HepG2 (cell line): ENCODE results near the gene DCDC2C. TPM values are rescaled to one million over a fixed set of nuclear protein-coding genes. Genes with fewer than 3 reads are reported as not detected.

Experiments
- ATAC-seq: fragments of 200-7000 bp; cut with Tn5 transposase; 3 replicates; pipeline ENCODE4 v1.9.1; 2020; ENCODE audit warnings: mild to moderate bottlenecking, moderate library complexity
- BruUV-seq: library from RNA; stranded (reverse); fragments of 400-500 nt; replicated peaks from 2 replicates; lab custom pipeline; 2021; lab: Mats Ljungman, UMichigan
- CTCF ChIA-PET: fragments of 300-600 bp; formaldehyde crosslinking; extraction: SDS; loops from one replicate; lab custom pipeline; 2021; ENCODE audit warnings: low total read pairs, inconsistent platforms, low intra/inter-chr PET ratio; lab: Yijun Ruan, JAX
- POLR2A ChIA-PET: fragments of 350-600 bp; sonication (Branson Sonifier 250); formaldehyde crosslinking; loops from one replicate; lab custom pipeline; 2020; ENCODE audit warnings: antibody characterized with exemption, inconsistent platforms; lab: Yijun Ruan, JAX
- DNase-seq: peaks from one replicate; pipeline ENCODE4 v3.0.0-alpha.2; 2015; ENCODE audit warnings: low spot score
- FAIRE-seq: peaks from 3 replicates; lab custom pipeline; 2011; peaks lifted over from hg19 to GRCh38; lab: Jason Lieb, UNC
- H2AFZ ChIP-seq: one replicate; pipeline ENCODE4 v1.6.1; 2011; ENCODE audit warnings: low read length, inconsistent platforms
- H3K27ac ChIP-seq: fragments of 300-600 bp; 3 replicates; pipeline ENCODE4 v1.8.0; 2011; ENCODE audit warnings: mixed run types, mild to moderate bottlenecking, mixed read lengths, low read length, inconsistent platforms; ENCODE audit not compliant: insufficient read depth; ENCODE audit errors: extremely low read length
- H3K27me3 ChIP-seq, 2 experiments: fragments of 200-600 bp in 1 of 2; 2 replicates in 1 of 2; 3 replicates in 1 of 2; pipeline versions ENCODE4 v1.6.0 to v1.8.0; 2011; ENCODE audit warnings: low read length in 2 of 2, mild to moderate bottlenecking in 2 of 2, moderate library complexity in 2 of 2, inconsistent platforms in 1 of 2; ENCODE audit not compliant: insufficient read depth in 2 of 2, control insufficient read depth in 1 of 2
- H3K36me3 ChIP-seq, 2 experiments: fragments of 200-600 bp in 1 of 2; replicated peaks in 1 of 2; 2 replicates in 1 of 2; 3 replicates in 1 of 2; pipeline versions ENCODE4 v1.5.1 to v1.8.0; 2011; ENCODE audit warnings: low read length in 2 of 2, inconsistent platforms in 1 of 2; ENCODE audit not compliant: insufficient read depth in 2 of 2, control insufficient read depth in 1 of 2
- H3K4me1 ChIP-seq: 2 replicates; pipeline ENCODE4 v1.5.1; 2012; ENCODE audit warnings: low read length, inconsistent platforms; ENCODE audit not compliant: insufficient read depth
- H3K4me2 ChIP-seq: 2 replicates; pipeline ENCODE4 v1.6.0; 2011; ENCODE audit warnings: low read depth, low read length, inconsistent platforms
- H3K4me3 ChIP-seq, 3 experiments: fragments of 200-600 bp in 1 of 3; sonication (generic), shearing (Covaris generic) in 1 of 3; replicated peaks in 1 of 3; 2 replicates each; pipeline ENCODE4 v1.5.1; 2011 to 2016; ENCODE audit warnings: low read length in 3 of 3, inconsistent platforms in 2 of 3, low read depth in 2 of 3, mild to moderate bottlenecking in 2 of 3, control low read depth in 1 of 3, mixed read lengths in 1 of 3; ENCODE audit not compliant: insufficient read depth in 1 of 3
- H3K79me2 ChIP-seq: one replicate; pipeline ENCODE4 v1.6.1; 2011; ENCODE audit warnings: low read length, inconsistent platforms; ENCODE audit not compliant: insufficient read depth
- H3K9ac ChIP-seq: 2 replicates; pipeline ENCODE4 v1.6.0; 2011; ENCODE audit warnings: mild to moderate bottlenecking, low read depth, low read length, inconsistent platforms; ENCODE audit not compliant: insufficient read depth
- H3K9me3 ChIP-seq: 2 replicates; pipeline ENCODE4 v1.5.1; 2012; ENCODE audit warnings: mild to moderate bottlenecking, low read length
- H4K20me1 ChIP-seq: 2 replicates; pipeline ENCODE4 v1.6.0; 2011; ENCODE audit warnings: inconsistent platforms, mild to moderate bottlenecking, low read length, moderate library complexity; ENCODE audit not compliant: insufficient read depth
- KDM1A ChIP-seq: IDR thresholded peaks from 2 replicates; pipeline ENCODE4 v1.6.1; 2016; ENCODE audit warnings: missing compliant biosample characterization
- LBX2 ChIP-seq: sonication (generic); formaldehyde crosslinking; IDR thresholded peaks from 2 replicates; pipeline ENCODE4 v1.5.0; 2020; ENCODE audit warnings: missing genetic modification reagents, mild to moderate bottlenecking, borderline replicate concordance
- MED8 ChIP-seq: sonication (generic); formaldehyde crosslinking; IDR thresholded peaks from 2 replicates; pipeline ENCODE4 v1.8.1; 2023; ENCODE audit warnings: mild to moderate bottlenecking, missing genetic modification reagents; ENCODE audit not compliant: insufficient replicate concordance
- MTF1 ChIP-seq: sonication (generic); formaldehyde crosslinking; IDR thresholded peaks from 2 replicates; pipeline ENCODE4 v1.5.0; 2020; ENCODE audit warnings: missing genetic modification reagents
- RNF219 ChIP-seq: sonication (generic); formaldehyde crosslinking; IDR thresholded peaks from 2 replicates; pipeline ENCODE4 v1.5.0; 2020; ENCODE audit warnings: mild to moderate bottlenecking, missing genetic modification reagents
- THAP9 ChIP-seq: sonication (generic); formaldehyde crosslinking; IDR thresholded peaks from 2 replicates; pipeline ENCODE4; 2020; ENCODE audit warnings: missing genetic modification reagents, mild to moderate bottlenecking, borderline replicate concordance
- ZIK1 ChIP-seq: sonication (generic); formaldehyde crosslinking; IDR thresholded peaks from 2 replicates; pipeline ENCODE4 v1.5.0; 2020; ENCODE audit warnings: mild to moderate bottlenecking, low read depth, missing genetic modification reagents, borderline replicate concordance
- ZNF549 ChIP-seq: sonication (generic); formaldehyde crosslinking; IDR thresholded peaks from 2 replicates; pipeline ENCODE4 v1.5.0; 2020; ENCODE audit warnings: missing genetic modification reagents
- ZNF605 ChIP-seq: sonication (generic); formaldehyde crosslinking; IDR thresholded peaks from 2 replicates; pipeline ENCODE4 v1.8.0; 2022; ENCODE audit warnings: mild to moderate bottlenecking, missing genetic modification reagents
- ZNF850 ChIP-seq: sonication (generic); formaldehyde crosslinking; conservative IDR thresholded peaks from 2 replicates; pipeline ENCODE4 v1.9.0; 2021; ENCODE audit warnings: mild to moderate bottlenecking, missing genetic modification reagents
- WGBS: methylation state at CpG from one replicate; pipeline ENCODE4 v1.1.6; 2017; ENCODE audit warnings: low lambda C conversion rate; 5-methylcytosine and 5-hydroxymethylcytosine counted together
- in situ Hi-C: cut with HindIII; loops from 2 replicates; pipeline ENCODE4 v1.10.0; 2017; ENCODE audit warnings: low pct_unique_long_range_greater_than_20kb; ENCODE audit not compliant: extremely low pct_ligation_motif_present
- intact Hi-C: fragments of 100-400 bp; cut with micrococcal nuclease; formaldehyde crosslinking; loops from one replicate; pipeline ENCODE4 v1.10.0; 2022; ENCODE audit not compliant: unreplicated experiment
- polyA plus RNA-seq, 8 experiments: library from polyadenylated mRNA; depleted of rRNA in 3 of 8; stranded (reverse) in 7 of 8; unstranded in 1 of 8; fragments of >200 nt; fragmentation: Illumina TruSeq in 4 of 8; extraction: Trizol in 4 of 8; gene quantifications; 2 replicates each; pipeline versions ENCODE4 v1.2.1 to v1.2.3, GENCODE V29; 2011 to 2016; ENCODE audit warnings: low read depth in 4 of 8, missing spikeins in 1 of 8, mixed read lengths in 1 of 8; ENCODE audit not compliant: insufficient read depth in 1 of 8
- total RNA-seq, 5 experiments: library from RNA; depleted of rRNA; stranded (reverse); fragments of >200 nt; fragmentation: Illumina TruSeq; extraction: Trizol; gene quantifications; 2 replicates each; pipeline ENCODE4 v1.2.3, GENCODE V29; 2016; ENCODE audit warnings: low read depth in 1 of 5

The DCDC2C gene
- total and polyA plus RNA-seq, 2 of the 13 experiments (the other 11 are each of a cell fraction or from before 2014, with no cell fraction given) = not detected

GRCh38 chr2:3895021-3895420 is 191.6 kb downstream of the DCDC2C start:
- Histone ChIP-seq H3K9me3 (no peaks in the 10 kb centered on the region), H3K4me2 (no peak overlapping the region), H4K20me1 (no peaks in the 10 kb centered on the region), H3K27ac (no peak overlapping the region), H3K36me3 (no peaks in the 10 kb centered on the region), H2AFZ (no peak overlapping the region), H3K79me2 (no peaks in the 10 kb centered on the region), H3K4me1 (no peaks in the 10 kb centered on the region), H3K27me3 (no peaks in the 10 kb centered on the region; a peak in 1 of 5 replicates), H3K4me3 (no peak overlapping the region), H3K9ac (no peak overlapping the region)
- TF ChIP-seq KDM1A (CRISPR knock-in tag) (no peak), LBX2 (CRISPR knock-in tag) (no peak), ZNF605 (CRISPR knock-in tag) (no peak), MTF1 (CRISPR knock-in tag) (no peak), THAP9 (CRISPR knock-in tag) (no peak), ZNF850 (no peak), MED8 (CRISPR knock-in tag) (no peak), ZIK1 (CRISPR knock-in tag) (no peak), ZNF549 (CRISPR knock-in tag) (no peak), RNF219 (CRISPR knock-in tag) (no peak)
- 0% methylated on average over 2 of the region's 2 CpGs for WGBS
- ATAC-seq = no peak
- in situ Hi-C loops (no loop called here), intact Hi-C loops (no loop called here)
- no TSS peak for BruUV-seq
- no peak for FAIRE-seq
- DNase-seq = no peak
- ChIA-PET CTCF (no interaction called here), POLR2A (no interaction called here)

Other genes with a start within 250 kb of the DCDC2C start
- gene ADI1, start 184.0 kb upstream of the DCDC2C start, total RNA-seq (2016; rRNA removed; fragmentation: Illumina TruSeq; extraction: Trizol) = 123 and 135 TPM in 2 replicates
- gene ADI1, start 184.0 kb upstream of the DCDC2C start, polyA plus RNA-seq (2011; rRNA removed) = 21.3 and 28.7 TPM in 2 replicates
- gene RNASEH1, start 145.2 kb upstream of the DCDC2C start, total RNA-seq (2016; rRNA removed; fragmentation: Illumina TruSeq; extraction: Trizol) = 57.2 and 57.4 TPM in 2 replicates
- 12.7 and 14.5 TPM in 2 replicates for gene RNASEH1, start 145.2 kb upstream of the DCDC2C start, polyA plus RNA-seq (2011; rRNA removed)
- gene RPS7, start 128.3 kb upstream of the DCDC2C start, total RNA-seq (2016; rRNA removed; fragmentation: Illumina TruSeq; extraction: Trizol) = 3,686 and 4,415 TPM in 2 replicates
- gene RPS7, start 128.3 kb upstream of the DCDC2C start, polyA plus RNA-seq (2011; rRNA removed) = 3,283 and 4,040 TPM in 2 replicates
- 2.5 and 3.0 TPM in 2 replicates for gene COLEC11, start 108.5 kb upstream of the DCDC2C start, total RNA-seq (2016; rRNA removed; fragmentation: Illumina TruSeq; extraction: Trizol)
- gene COLEC11, start 108.5 kb upstream of the DCDC2C start, polyA plus RNA-seq (2011; rRNA removed) = 1.5 and 2.6 TPM in 2 replicates
- gene ALLC, start 45.4 kb upstream of the DCDC2C start, total RNA-seq (2016; rRNA removed; fragmentation: Illumina TruSeq; extraction: Trizol) = 0.11 TPM in 1 of 2 replicates, not detected in the other
- 0.04 and 0.08 TPM in 2 replicates for gene ALLC, start 45.4 kb upstream of the DCDC2C start, polyA plus RNA-seq (2011; rRNA removed)